Measurements from ENCODE around the gene DNAH1.
A peak's percentile ranks its signal among the peaks of the same experiment; 100 is the strongest.

- TF ChIP-seq, protein P1, sequence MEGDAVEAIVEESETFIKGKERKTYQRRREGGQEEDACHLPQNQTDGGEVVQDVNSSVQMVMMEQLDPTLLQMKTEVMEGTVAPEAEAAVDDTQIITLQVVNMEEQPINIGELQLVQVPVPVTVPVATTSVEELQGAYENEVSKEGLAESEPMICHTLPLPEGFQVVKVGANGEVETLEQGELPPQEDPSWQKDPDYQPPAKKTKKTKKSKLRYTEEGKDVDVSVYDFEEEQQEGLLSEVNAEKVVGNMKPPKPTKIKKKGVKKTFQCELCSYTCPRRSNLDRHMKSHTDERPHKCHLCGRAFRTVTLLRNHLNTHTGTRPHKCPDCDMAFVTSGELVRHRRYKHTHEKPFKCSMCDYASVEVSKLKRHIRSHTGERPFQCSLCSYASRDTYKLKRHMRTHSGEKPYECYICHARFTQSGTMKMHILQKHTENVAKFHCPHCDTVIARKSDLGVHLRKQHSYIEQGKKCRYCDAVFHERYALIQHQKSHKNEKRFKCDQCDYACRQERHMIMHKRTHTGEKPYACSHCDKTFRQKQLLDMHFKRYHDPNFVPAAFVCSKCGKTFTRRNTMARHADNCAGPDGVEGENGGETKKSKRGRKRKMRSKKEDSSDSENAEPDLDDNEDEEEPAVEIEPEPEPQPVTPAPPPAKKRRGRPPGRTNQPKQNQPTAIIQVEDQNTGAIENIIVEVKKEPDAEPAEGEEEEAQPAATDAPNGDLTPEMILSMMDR (IDR thresholded peaks at IDR 0.05) = peak; percentile 54
- TF ChIP-seq EZH2 (IDR thresholded peaks at IDR 0.05) = no peak
- no peak for TF ChIP-seq EZH2phosphoT487 (IDR thresholded peaks at IDR 0.05)
Observed at GRCh38 chr3:52278510-52279069, 37.5 kb upstream of the DNAH1 start, which contains the start of gene WDR82.

All from neural progenitor cell (in vitro differentiated cells).